A673 (cell line): ENCODE measurements around the gene MAPKAPK3. TPM values are rescaled to one million over a fixed set of nuclear protein-coding genes. Genes with fewer than 3 reads are reported as not detected.

Source experiments
- BruUV-seq: library from RNA; stranded (reverse); fragments of 400-500 nt; replicated peaks from 2 replicates; lab custom pipeline; 2021; lab: Mats Ljungman, UMichigan
- CTCF ChIA-PET: fragments of 300-600 bp; sonication (Branson Sonifier 250); formaldehyde crosslinking; loops from one replicate; lab custom pipeline; 2022; ENCODE audit warnings: antibody characterized with exemption; lab: Charles Lee
- POLR2A ChIA-PET: fragments of 300-600 bp; sonication (Branson Sonifier 250); formaldehyde crosslinking; loops from one replicate; lab custom pipeline; 2022; ENCODE audit warnings: antibody characterized with exemption; ENCODE audit not compliant: low non-redundant PET; lab: Charles Lee
- DNase-seq: peaks from one replicate; pipeline ENCODE4 v3.0.0-alpha.2; 2015; ENCODE audit warnings: low spot score
- H3K27ac ChIP-seq: fragments of 200-600 bp; sonication (generic); 2 replicates; pipeline ENCODE4 v1.5.1; 2016; ENCODE audit warnings: mixed run types, low read depth, mild to moderate bottlenecking, mixed read lengths, antibody characterized with exemption, low read length; ENCODE audit not compliant: poor library complexity, severe bottlenecking
- H3K27me3 ChIP-seq: fragments of 200-600 bp; sonication (generic); replicated peaks from 2 replicates; pipeline ENCODE4 v1.6.1; 2017; ENCODE audit warnings: mixed run types, low read depth, mild to moderate bottlenecking, mixed read lengths, antibody characterized with exemption, low read length; ENCODE audit not compliant: insufficient read depth, poor library complexity
- H3K36me3 ChIP-seq: fragments of 200-600 bp; sonication (generic); 2 replicates; pipeline ENCODE4 v1.6.1; 2016; ENCODE audit warnings: mixed run types, mild to moderate bottlenecking, mixed read lengths, antibody characterized with exemption, low read length; ENCODE audit not compliant: insufficient read depth, poor library complexity, severe bottlenecking
- H3K4me1 ChIP-seq: fragments of 200-600 bp; sonication (generic); 2 replicates; pipeline ENCODE4 v1.6.1; 2017; ENCODE audit warnings: mixed run types, mild to moderate bottlenecking, mixed read lengths, antibody characterized with exemption, low read length; ENCODE audit not compliant: insufficient read depth, poor library complexity, severe bottlenecking
- H3K4me3 ChIP-seq: fragments of 200-600 bp; sonication (generic); 2 replicates; pipeline ENCODE4 v1.5.1; 2016; ENCODE audit warnings: low read depth, mixed run types, mild to moderate bottlenecking, mixed read lengths, low read length; ENCODE audit not compliant: poor library complexity, severe bottlenecking
- H3K9me3 ChIP-seq: fragments of 200-600 bp; sonication (generic); 2 replicates; pipeline ENCODE4 v1.6.1; 2016; ENCODE audit warnings: mixed run types, low read depth, mild to moderate bottlenecking, mixed read lengths, antibody characterized with exemption, low read length; ENCODE audit not compliant: poor library complexity, severe bottlenecking
- EZH2 ChIP-seq: fragments of 200-600 bp; sonication (generic); IDR thresholded peaks from 2 replicates; pipeline ENCODE4 v1.6.1; 2017; ENCODE audit warnings: borderline replicate concordance, low read depth, mild to moderate bottlenecking, mixed read lengths, antibody characterized with exemption, low read length; ENCODE audit not compliant: poor library complexity, severe bottlenecking
- intact Hi-C: fragments of 100-400 bp; cut with micrococcal nuclease; formaldehyde crosslinking; loops from one replicate; pipeline ENCODE4 v1.10.0; 2022; ENCODE audit not compliant: unreplicated experiment
- total RNA-seq: library from RNA; stranded (reverse); gene quantifications from 2 replicates; pipeline ENCODE4 v1.2.3, GENCODE V29; 2021
- TF ChIP-seq, protein P1 (sequence below): fragments of 300-800, 200-600 bp; sonication (generic); conservative IDR thresholded peaks from 2 replicates; pipeline ENCODE4 v1.5.1; 2017; ENCODE audit warnings: low read depth, mild to moderate bottlenecking, antibody characterized with exemption, low read length, moderate library complexity, mixed read lengths

The MAPKAPK3 gene
- total RNA-seq, 1 experiment from 2014 or later: 15.8 TPM

DNA sequence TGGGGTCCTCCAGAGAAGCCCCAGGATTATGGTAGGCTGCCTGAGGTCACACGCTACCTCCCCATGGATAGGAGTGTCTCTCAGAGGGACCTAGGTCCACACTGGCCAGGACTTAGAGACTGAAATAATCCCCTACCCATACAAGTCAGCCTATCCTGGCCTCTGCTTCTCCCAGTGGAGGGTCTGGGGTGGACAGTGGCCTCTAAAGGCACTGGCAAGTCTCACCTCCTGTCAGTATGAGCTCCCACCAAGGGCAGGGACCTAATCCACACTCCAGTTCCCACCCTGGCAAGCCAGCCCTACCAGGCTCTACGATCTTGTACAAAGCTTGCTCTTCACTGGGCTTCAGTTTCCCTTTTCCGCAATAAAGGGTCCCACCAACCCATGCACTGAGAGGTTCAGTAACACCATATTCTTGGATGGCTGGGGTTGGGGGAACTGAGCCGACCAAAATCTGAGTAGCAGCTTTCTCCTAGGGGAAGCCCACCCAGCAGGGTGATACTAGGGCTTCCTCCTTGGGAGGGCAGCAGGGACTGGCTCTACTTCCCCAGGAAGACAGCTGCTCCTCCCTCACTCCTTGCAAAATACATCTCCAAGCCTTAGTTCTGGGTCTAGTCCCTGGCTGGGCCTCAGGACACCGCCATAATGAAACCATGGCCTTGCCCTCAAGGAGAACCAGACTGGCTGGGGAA lies 7.7 kb upstream of the MAPKAPK3 start:
- H3K27me3 ChIP-seq: no peaks in the 10 kb centered on the region
- H3K36me3 ChIP-seq: no peaks in the 10 kb centered on the region
- POLR2A ChIA-PET: no interaction called here
- intact Hi-C loops: no loop called here
- H3K4me3 ChIP-seq: no peak overlapping the region
- CTCF ChIA-PET: no interaction called here
- no peak for DNase-seq
- H3K9me3 ChIP-seq: no peaks in the 10 kb centered on the region
- TF ChIP-seq, protein P1, sequence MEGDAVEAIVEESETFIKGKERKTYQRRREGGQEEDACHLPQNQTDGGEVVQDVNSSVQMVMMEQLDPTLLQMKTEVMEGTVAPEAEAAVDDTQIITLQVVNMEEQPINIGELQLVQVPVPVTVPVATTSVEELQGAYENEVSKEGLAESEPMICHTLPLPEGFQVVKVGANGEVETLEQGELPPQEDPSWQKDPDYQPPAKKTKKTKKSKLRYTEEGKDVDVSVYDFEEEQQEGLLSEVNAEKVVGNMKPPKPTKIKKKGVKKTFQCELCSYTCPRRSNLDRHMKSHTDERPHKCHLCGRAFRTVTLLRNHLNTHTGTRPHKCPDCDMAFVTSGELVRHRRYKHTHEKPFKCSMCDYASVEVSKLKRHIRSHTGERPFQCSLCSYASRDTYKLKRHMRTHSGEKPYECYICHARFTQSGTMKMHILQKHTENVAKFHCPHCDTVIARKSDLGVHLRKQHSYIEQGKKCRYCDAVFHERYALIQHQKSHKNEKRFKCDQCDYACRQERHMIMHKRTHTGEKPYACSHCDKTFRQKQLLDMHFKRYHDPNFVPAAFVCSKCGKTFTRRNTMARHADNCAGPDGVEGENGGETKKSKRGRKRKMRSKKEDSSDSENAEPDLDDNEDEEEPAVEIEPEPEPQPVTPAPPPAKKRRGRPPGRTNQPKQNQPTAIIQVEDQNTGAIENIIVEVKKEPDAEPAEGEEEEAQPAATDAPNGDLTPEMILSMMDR: no peak
- TF ChIP-seq EZH2: no peak
- H3K27ac ChIP-seq: no peak overlapping the region
- peaks cover 8% of the 10 kb centered on the region for H3K4me1 ChIP-seq
- no TSS peak for BruUV-seq

DNA sequence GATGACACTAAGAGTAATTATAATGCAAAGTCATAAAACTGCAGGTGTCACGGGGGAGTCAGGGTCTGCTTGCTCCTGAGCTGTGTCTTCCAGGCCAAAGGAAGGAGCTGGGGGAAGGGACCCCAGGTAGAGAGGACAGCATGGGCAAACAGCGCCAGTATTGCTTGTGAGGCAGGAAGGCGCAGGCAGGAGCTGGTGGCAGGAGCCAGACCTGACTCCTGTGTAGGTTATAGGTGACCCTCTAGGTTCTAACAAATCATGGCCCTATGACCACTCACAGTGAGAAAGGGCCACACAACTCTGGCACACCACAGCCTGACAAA lies 7.2 kb upstream of the MAPKAPK3 start:
- no peak for TF ChIP-seq EZH2
- TF ChIP-seq, protein P1: no peak
- H3K4me3 ChIP-seq: no peak overlapping the region
- BruUV-seq: no TSS peak
- no peaks in the 10 kb centered on the region for H3K27me3 ChIP-seq
- H3K9me3 ChIP-seq: no peaks in the 10 kb centered on the region
- no peaks in the 10 kb centered on the region for H3K36me3 ChIP-seq
- ChIA-PET POLR2A (no interaction called here), CTCF (no interaction called here)
- intact Hi-C loops: loop anchor here (5.0 to 10.0 kb wide), 5 partner anchors 37 to 885 kb away; no protein-coding TSS in a partner anchor
- no peak overlapping the region for H3K27ac ChIP-seq
- H3K4me1 ChIP-seq: peaks cover 8% of the 10 kb centered on the region
- no peak for DNase-seq

DNA sequence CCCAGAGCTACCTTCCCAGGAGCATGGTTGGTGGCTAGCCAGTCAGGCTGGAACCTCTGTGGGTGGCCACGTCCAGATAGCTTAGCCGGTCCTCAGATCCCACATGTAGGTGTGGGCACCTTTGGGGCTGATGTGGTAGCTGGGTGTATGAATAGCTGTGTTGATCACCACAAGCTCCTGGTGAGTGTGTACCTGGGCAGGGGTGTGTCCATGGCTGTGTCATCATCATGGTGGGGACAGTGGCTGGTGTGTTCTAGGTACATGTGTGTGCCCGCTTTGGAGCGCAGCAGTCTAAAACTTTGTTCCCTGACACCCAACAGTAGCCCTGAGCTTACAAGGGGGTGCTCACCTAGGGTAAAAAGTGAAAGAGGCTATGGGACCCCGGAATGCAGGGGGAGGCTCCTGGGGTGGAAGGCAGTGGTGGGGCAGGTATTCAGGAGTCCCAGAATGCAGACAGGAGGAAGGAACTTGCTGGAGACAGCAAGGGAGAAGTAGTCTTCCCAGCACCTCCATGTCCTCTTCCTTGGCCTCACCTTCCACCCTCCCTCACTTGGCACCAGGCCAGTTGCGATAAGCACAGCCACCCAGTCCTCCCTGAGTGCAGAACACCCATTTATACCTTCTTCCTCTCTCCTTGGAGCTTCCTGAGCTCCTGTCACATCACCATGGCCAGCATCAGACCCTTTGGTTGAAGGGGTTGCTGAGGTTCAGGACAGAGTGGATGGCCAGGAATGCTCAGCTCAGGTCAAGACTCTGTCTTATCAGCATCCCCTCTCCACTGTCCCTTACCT lies 6.6 kb upstream of the MAPKAPK3 start:
- no peak for DNase-seq
- H3K9me3 ChIP-seq: no peaks in the 10 kb centered on the region
- no TSS peak for BruUV-seq

More for the DNA sequence above, 6.6 kb upstream of the MAPKAPK3 start:
- Histone ChIP-seq H3K27me3 (no peaks in the 10 kb centered on the region), H3K4me3 (peak overlapping the region; percentile 52), H3K27ac (no peak overlapping the region), H3K4me1 (peaks cover 8% of the 10 kb centered on the region), H3K36me3 (no peaks in the 10 kb centered on the region)
- POLR2A ChIA-PET: no interaction called here
- CTCF ChIA-PET: no interaction called here
- TF ChIP-seq, protein P1: no peak
- no peak for TF ChIP-seq EZH2
- intact Hi-C loops: loop anchor here (5.0 to 10.0 kb wide), 5 partner anchors 38 to 884 kb away; no protein-coding TSS in a partner anchor
